Breast epithelium (tissue), 4 donors: ENCODE results near the gene VPS16. TPM values are rescaled to one million over a fixed set of nuclear protein-coding genes. Genes with fewer than 3 reads are reported as not detected.

Experiments used
- DNase-seq, 2 donors: peaks; one replicate each; pipeline ENCODE4 v3.0.0-alpha.2; 2019; ENCODE audit warnings: low spot score in 2 of 2
- H3K27ac ChIP-seq, 2 donors: fragments of 200-600 bp; sonication (generic) in 1 of 2; one replicate each; pipeline ENCODE4 v1.5.1; 2016 to 2019; ENCODE audit warnings: mild to moderate bottlenecking in 1 of 2
- H3K27me3 ChIP-seq, 2 donors: fragments of 200-600 bp; sonication (generic) in 1 of 2; one replicate each; pipeline versions ENCODE4 v1.5.1 to v1.6.0; 2017 to 2019; ENCODE audit warnings: control low read depth in 1 of 2, mild to moderate bottlenecking in 1 of 2
- H3K36me3 ChIP-seq: fragments of 200-600 bp; one replicate; pipeline ENCODE4 v1.5.1; 2019
- H3K4me1 ChIP-seq, 2 donors: fragments of 200-600 bp; sonication (generic); one replicate each; pipeline ENCODE4 v1.5.1; 2016 to 2019; ENCODE audit warnings: control low read depth in 1 of 2
- H3K4me3 ChIP-seq, 3 donors: fragments of 200-600 bp; sonication (generic); 1 replicate in 2 of 3; 2 replicates in 1 of 3; pipeline ENCODE4 v1.5.1; 2016 to 2019; ENCODE audit warnings: mild to moderate bottlenecking in 3 of 3, moderate library complexity in 2 of 3
- H3K9me3 ChIP-seq, 2 donors: fragments of 200-600 bp; sonication (generic) in 1 of 2; one replicate each; pipeline ENCODE4 v1.5.1; 2016 to 2019; ENCODE audit warnings: control low read depth in 1 of 2
- POLR2A ChIP-seq: fragments of 450-650 bp; IDR thresholded peaks from one replicate; pipeline ENCODE4 v1.6.1; 2016; ENCODE audit warnings: antibody characterized with exemption, mild to moderate bottlenecking, moderate library complexity
- POLR2AphosphoS5 ChIP-seq, 3 donors: sonication (generic); formaldehyde crosslinking; IDR thresholded peaks; one replicate each; pipeline ENCODE4 v1.6.1; 2017; ENCODE audit warnings: antibody characterized with exemption in 3 of 3
- intact Hi-C: fragments of 100-400 bp; cut with DNase I; formaldehyde crosslinking; loops from one replicate; pipeline ENCODE4 v1.15.1; 2023; ENCODE audit warnings: low total_unique reads
- total RNA-seq, 3 donors: library from RNA; depleted of rRNA; stranded (reverse); fragments of >200 nt; gene quantifications; one replicate each; pipeline ENCODE4 v1.1.0, GENCODE V29; 2016
- TF ChIP-seq, protein P1 (sequence below), 3 donors: fragments of 450-650 bp; IDR thresholded peaks; one replicate each; pipeline ENCODE4 v1.5.1; 2016 to 2017; ENCODE audit warnings: antibody characterized with exemption in 3 of 3, mild to moderate bottlenecking in 3 of 3, moderate library complexity in 3 of 3

Gene VPS16
- total RNA-seq, 3 donors from 2014 or later = 25.3 to 34.7 (median 33.8) TPM

- Histone ChIP-seq H3K36me3 (no peaks in the 10 kb centered on the region), H3K9me3 (no peaks in the 10 kb centered on the region), H3K27ac (no peak overlapping the region), H3K27me3 (no peaks in the 10 kb centered on the region), H3K4me3 (no peak overlapping the region), H3K4me1 (no peaks in the 10 kb centered on the region)
- DNase-seq = no peak
- TF ChIP-seq, protein P1, sequence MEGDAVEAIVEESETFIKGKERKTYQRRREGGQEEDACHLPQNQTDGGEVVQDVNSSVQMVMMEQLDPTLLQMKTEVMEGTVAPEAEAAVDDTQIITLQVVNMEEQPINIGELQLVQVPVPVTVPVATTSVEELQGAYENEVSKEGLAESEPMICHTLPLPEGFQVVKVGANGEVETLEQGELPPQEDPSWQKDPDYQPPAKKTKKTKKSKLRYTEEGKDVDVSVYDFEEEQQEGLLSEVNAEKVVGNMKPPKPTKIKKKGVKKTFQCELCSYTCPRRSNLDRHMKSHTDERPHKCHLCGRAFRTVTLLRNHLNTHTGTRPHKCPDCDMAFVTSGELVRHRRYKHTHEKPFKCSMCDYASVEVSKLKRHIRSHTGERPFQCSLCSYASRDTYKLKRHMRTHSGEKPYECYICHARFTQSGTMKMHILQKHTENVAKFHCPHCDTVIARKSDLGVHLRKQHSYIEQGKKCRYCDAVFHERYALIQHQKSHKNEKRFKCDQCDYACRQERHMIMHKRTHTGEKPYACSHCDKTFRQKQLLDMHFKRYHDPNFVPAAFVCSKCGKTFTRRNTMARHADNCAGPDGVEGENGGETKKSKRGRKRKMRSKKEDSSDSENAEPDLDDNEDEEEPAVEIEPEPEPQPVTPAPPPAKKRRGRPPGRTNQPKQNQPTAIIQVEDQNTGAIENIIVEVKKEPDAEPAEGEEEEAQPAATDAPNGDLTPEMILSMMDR (IDR thresholded peaks at IDR 0.05) = no peak
- TF ChIP-seq POLR2AphosphoS5 (IDR thresholded peaks at IDR 0.05) (no peak), POLR2A (no peak)
- intact Hi-C loops = no loop called here
Observed at GRCh38 chr20:2889209-2889608, 48.7 kb downstream of the VPS16 start.

DNA sequence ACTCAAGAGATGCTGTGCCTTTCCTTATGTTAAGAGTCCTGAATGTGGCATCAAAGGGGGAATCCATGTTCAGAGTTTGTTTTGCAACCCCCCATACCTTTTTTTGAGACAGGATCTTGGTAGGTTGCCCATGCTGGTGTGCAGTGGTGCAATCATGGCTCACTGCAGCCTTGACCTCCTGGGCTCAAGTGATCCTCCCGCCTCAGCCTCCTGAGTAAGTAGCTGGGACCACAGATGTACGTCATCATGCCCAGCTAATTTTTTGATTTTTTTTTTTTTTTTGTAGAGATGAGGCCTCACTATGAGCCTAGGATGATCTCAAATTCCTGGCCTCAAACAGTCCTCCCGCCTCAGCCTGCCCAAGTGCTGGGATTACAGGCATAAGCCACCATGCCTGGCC lies 49.3 kb downstream of the VPS16 start:
- Histone ChIP-seq H3K36me3 (no peaks in the 10 kb centered on the region), H3K27ac (no peak overlapping the region), H3K9me3 (no peaks in the 10 kb centered on the region), H3K4me1 (no peaks in the 10 kb centered on the region), H3K4me3 (no peak overlapping the region), H3K27me3 (no peaks in the 10 kb centered on the region)
- intact Hi-C loops = no loop called here
- TF ChIP-seq POLR2AphosphoS5 (IDR thresholded peaks at IDR 0.05) (no peak), POLR2A (no peak)
- TF ChIP-seq, protein P1 (IDR thresholded peaks at IDR 0.05) = no peak
- no peak for DNase-seq

DNA sequence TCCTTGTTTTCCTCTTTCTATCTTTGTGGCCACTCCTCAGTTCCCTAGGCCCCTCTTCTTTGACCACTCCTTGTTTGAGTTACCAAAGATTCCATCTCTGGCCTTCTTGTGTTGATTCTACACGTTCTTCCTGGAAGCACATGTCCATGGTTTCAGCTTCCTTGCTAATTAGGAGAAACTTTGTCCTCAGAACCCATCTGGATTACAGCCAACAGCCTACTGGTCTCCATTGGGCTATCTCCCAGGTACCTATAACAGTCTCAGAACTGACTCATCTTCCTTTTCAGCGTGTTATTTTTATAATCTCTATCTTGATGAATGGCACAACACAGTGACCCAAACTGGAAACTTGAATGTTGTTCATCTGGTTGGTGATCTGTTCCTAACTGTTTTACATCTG lies 50.2 kb downstream of the VPS16 start:
- no peak for TF ChIP-seq POLR2A
- TF ChIP-seq, protein P1 (IDR thresholded peaks at IDR 0.05) = no peak
- no peak for TF ChIP-seq POLR2AphosphoS5 (IDR thresholded peaks at IDR 0.05)
- no peak overlapping the region for H3K27ac ChIP-seq
- intact Hi-C loops = no loop called here
- no peak overlapping the region for H3K4me3 ChIP-seq
- no peak for DNase-seq
- H3K4me1 ChIP-seq = no peaks in the 10 kb centered on the region
- H3K9me3 ChIP-seq = peaks cover 0 to 3% of the 10 kb centered on the region in 2 donors
- H3K27me3 ChIP-seq = no peaks in the 10 kb centered on the region
- no peaks in the 10 kb centered on the region for H3K36me3 ChIP-seq

DNA sequence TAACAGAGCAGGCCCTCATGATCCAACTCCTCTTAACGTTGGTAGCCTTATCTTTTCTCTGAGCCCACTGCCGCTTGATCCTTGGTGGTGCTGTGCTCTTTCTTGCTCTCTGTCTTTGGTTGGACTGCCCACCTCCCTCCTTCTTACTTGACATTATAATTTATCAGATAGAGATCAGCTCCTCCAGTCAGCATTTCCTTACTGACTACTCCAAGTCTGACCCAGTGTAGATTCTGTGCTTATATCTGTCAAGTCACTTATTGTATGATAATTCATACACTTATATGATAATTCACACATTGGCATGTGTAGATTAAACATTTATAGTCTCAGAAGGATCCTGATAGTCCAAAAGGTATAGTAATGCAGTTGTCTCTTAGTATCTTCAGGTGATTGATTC lies 50.8 kb downstream of the VPS16 start:
- Histone ChIP-seq H3K27me3 (no peaks in the 10 kb centered on the region), H3K4me1 (no peaks in the 10 kb centered on the region), H3K27ac (no peak overlapping the region), H3K36me3 (no peaks in the 10 kb centered on the region), H3K4me3 (no peak overlapping the region), H3K9me3 (peaks cover 0 to 3% of the 10 kb centered on the region in 2 donors)
- TF ChIP-seq POLR2AphosphoS5 (IDR thresholded peaks at IDR 0.05) = no peak
- TF ChIP-seq, protein P1 (IDR thresholded peaks at IDR 0.05) = no peak
- no peak for TF ChIP-seq POLR2A
- intact Hi-C loops = no loop called here
- no peak for DNase-seq

DNA sequence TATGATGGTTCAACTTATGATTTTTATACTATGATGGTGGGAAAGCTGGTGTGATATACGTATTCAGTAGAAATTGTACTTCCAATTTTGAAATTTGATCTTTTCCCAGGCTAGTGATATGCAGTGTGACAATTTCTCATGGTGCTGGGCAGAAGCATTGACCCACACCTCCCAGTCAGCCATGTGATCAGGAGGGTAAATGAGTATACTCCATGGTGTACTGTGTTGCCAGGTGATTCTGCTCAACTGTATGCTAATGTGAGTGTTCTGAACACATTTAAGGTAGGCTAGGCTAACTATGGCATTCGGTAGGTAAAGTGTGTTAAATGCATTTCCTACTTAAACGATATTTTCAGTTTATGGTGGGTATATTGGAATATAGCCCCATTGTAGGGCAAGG lies 51.8 kb downstream of the VPS16 start:
- Histone ChIP-seq H3K9me3 (peaks cover 0 to 3% of the 10 kb centered on the region in 2 donors), H3K27me3 (no peaks in the 10 kb centered on the region), H3K4me1 (no peaks in the 10 kb centered on the region), H3K27ac (no peak overlapping the region), H3K4me3 (no peak overlapping the region), H3K36me3 (no peaks in the 10 kb centered on the region)
- TF ChIP-seq, protein P1 (IDR thresholded peaks at IDR 0.05) = no peak
- TF ChIP-seq POLR2A (no peak), POLR2AphosphoS5 (IDR thresholded peaks at IDR 0.05) (no peak)
- intact Hi-C loops = no loop called here
- DNase-seq = no peak
